KMS-11 (cell line): Measurements from ENCODE around the gene ARHGEF37.
A peak's percentile ranks its signal among the peaks of the same experiment; 100 is the strongest.

Experiments
- H2AFZ ChIP-seq: fragments of 200-600 bp; sonication (generic); 2 replicates; pipeline ENCODE4 v1.6.1; 2016; ENCODE audit warnings: antibody characterized with exemption, mixed run types, low read depth
- H3K27ac ChIP-seq: fragments of 200-600 bp; sonication (generic); 2 replicates; pipeline ENCODE4 v1.6.1; 2016; ENCODE audit warnings: mild to moderate bottlenecking, mixed run types
- H3K27me3 ChIP-seq: fragments of 200-600 bp; sonication (generic); 2 replicates; pipeline ENCODE4 v1.6.1; 2017; ENCODE audit warnings: mild to moderate bottlenecking, low read depth, mixed run types, moderate library complexity; ENCODE audit not compliant: insufficient read depth
- H3K36me3 ChIP-seq: fragments of 200-600 bp; sonication (generic); 2 replicates; pipeline ENCODE4 v1.6.1; 2017; ENCODE audit warnings: mild to moderate bottlenecking, mixed run types; ENCODE audit not compliant: insufficient read depth
- H3K4me1 ChIP-seq: fragments of 200-600 bp; sonication (generic); 2 replicates; pipeline ENCODE4 v1.6.1; 2016; ENCODE audit warnings: mild to moderate bottlenecking, low read depth, mixed run types; ENCODE audit not compliant: poor library complexity, severe bottlenecking
- H3K4me2 ChIP-seq: fragments of 200-600 bp; sonication (generic); 2 replicates; pipeline ENCODE4 v1.7.0; 2016; ENCODE audit warnings: mild to moderate bottlenecking, mixed run types
- H3K4me3 ChIP-seq: fragments of 200-600 bp; sonication (generic); IDR thresholded peaks from 2 replicates; pipeline ENCODE4 v1.6.1; 2017; ENCODE audit warnings: low read depth, low read length, mixed read lengths; ENCODE audit not compliant: insufficient read depth
- H3K79me2 ChIP-seq: fragments of 200-600 bp; sonication (generic); 2 replicates; pipeline ENCODE4 v1.6.1; 2016; ENCODE audit warnings: low read depth, mixed run types; ENCODE audit not compliant: insufficient read depth
- H3K9ac ChIP-seq: fragments of 200-600 bp; sonication (generic); 2 replicates; pipeline ENCODE4 v1.6.1; 2016; ENCODE audit warnings: mild to moderate bottlenecking, mixed run types
- H4K20me1 ChIP-seq: fragments of 200-600 bp; sonication (generic); 2 replicates; pipeline ENCODE4 v1.6.1; 2016; ENCODE audit warnings: mild to moderate bottlenecking, mixed run types; ENCODE audit not compliant: insufficient read depth
- CTCF ChIP-seq: fragments of 200-600 bp; sonication (generic); conservative IDR thresholded peaks from 2 replicates; pipeline ENCODE4 v1.6.1; 2017; ENCODE audit warnings: low read depth, mild to moderate bottlenecking, antibody characterized with exemption, low read length, moderate library complexity, mixed read lengths

The ARHGEF37 gene

GRCh38 chr5:149633476-149634350 is 52.4 kb downstream of the ARHGEF37 start:
- Histone ChIP-seq H3K27ac (no peak overlapping the region), H3K4me2 (no peak overlapping the region)

DNA sequence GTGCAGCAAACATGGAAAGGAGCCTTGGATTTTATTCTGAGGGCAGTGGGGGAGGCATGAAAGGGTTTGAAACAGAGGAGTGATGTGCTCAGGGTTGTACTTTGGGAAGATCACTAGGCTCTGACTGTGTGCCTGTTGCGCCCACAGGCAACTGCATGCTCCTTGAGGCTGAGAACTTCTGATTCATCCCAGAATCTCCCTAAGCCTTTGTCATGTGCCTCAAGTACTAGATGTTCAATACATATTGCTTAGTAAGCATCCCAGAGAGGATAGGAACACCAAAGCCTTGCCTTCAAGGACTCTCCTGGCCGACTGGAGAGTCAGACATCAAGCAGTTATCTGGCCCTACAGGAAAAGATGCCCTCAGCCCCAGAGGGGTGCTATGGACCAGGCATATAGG is 54.1 kb downstream of the ARHGEF37 start:
- H3K27ac ChIP-seq: no peak overlapping the region
- H3K4me3 ChIP-seq: no peak overlapping the region
- H3K9ac ChIP-seq: no peak overlapping the region
- H3K27me3 ChIP-seq: no peaks in the 10 kb centered on the region
- H4K20me1 ChIP-seq: no peaks in the 10 kb centered on the region
- no peak overlapping the region for H2AFZ ChIP-seq
- TF ChIP-seq CTCF: no peak
- no peak overlapping the region for H3K4me2 ChIP-seq
- H3K4me1 ChIP-seq: peaks cover 7% of the 10 kb centered on the region
- no peaks in the 10 kb centered on the region for H3K36me3 ChIP-seq
- H3K79me2 ChIP-seq: no peaks in the 10 kb centered on the region

More at GRCh38 chr5:149633476-149634350, 52.4 kb downstream of the ARHGEF37 start:
- Histone ChIP-seq H3K27me3 (no peaks in the 10 kb centered on the region), H2AFZ (no peak overlapping the region), H4K20me1 (no peaks in the 10 kb centered on the region), H3K36me3 (no peaks in the 10 kb centered on the region), H3K4me3 (no peak overlapping the region), H3K4me1 (peaks cover 7% of the 10 kb centered on the region), H3K79me2 (no peaks in the 10 kb centered on the region), H3K9ac (no peak overlapping the region)
- TF ChIP-seq CTCF: no peak

- H3K27ac ChIP-seq: no peak overlapping the region
- no peaks in the 10 kb centered on the region for H3K27me3 ChIP-seq
- H3K4me2 ChIP-seq: no peak overlapping the region
- H3K9ac ChIP-seq: no peak overlapping the region
- H4K20me1 ChIP-seq: no peaks in the 10 kb centered on the region
- H3K4me1 ChIP-seq: peaks cover 7% of the 10 kb centered on the region
- H3K79me2 ChIP-seq: no peaks in the 10 kb centered on the region
- H3K4me3 ChIP-seq: no peak overlapping the region
- TF ChIP-seq CTCF: no peak
- no peak overlapping the region for H2AFZ ChIP-seq
- no peaks in the 10 kb centered on the region for H3K36me3 ChIP-seq
Observed at GRCh38 chr5:149636191-149636860, 55.0 kb downstream of the ARHGEF37 start.

- Histone ChIP-seq H3K4me3 (no peak overlapping the region), H3K9ac (no peak overlapping the region), H2AFZ (no peak overlapping the region), H3K4me2 (no peak overlapping the region), H3K27ac (no peak overlapping the region), H4K20me1 (no peaks in the 10 kb centered on the region), H3K4me1 (peaks cover 7% of the 10 kb centered on the region), H3K36me3 (no peaks in the 10 kb centered on the region), H3K27me3 (no peaks in the 10 kb centered on the region), H3K79me2 (no peaks in the 10 kb centered on the region)
- TF ChIP-seq CTCF: peak; percentile 81
Observed at GRCh38 chr5:149636861-149637246, 55.6 kb downstream of the ARHGEF37 start.
